Measurements from ENCODE around the gene GRIN2A. TPM values are rescaled to one million over a fixed set of nuclear protein-coding genes. Genes with fewer than 3 reads are reported as not detected.

Gene GRIN2A
- total RNA-seq, 1 donor from 2014 or later, result not detected

GRCh38 chr16:9816644-9817043 lies 365.6 kb downstream of the GRIN2A start:
- Mint-ChIP-seq H3K9me3 (ENCODE audit: low read depth) (no peaks in the 10 kb centered on the region), H3K27ac (ENCODE audit: unreplicated experiment) (no peak overlapping the region), H3K36me3 (ENCODE audit: low read depth) (no peaks in the 10 kb centered on the region), H3K4me3 (ENCODE audit: unreplicated experiment) (no peak overlapping the region), H3K4me1 (ENCODE audit: low read depth) (no peaks in the 10 kb centered on the region), H3K27me3 (ENCODE audit: low read depth) (peaks cover 10% of the 10 kb centered on the region)
- TF ChIP-seq CTCF (IDR thresholded peaks at IDR 0.05), result no peak
- DNase-seq (ENCODE audit: low spot score), result no peak

- Mint-ChIP-seq H3K27ac (ENCODE audit: unreplicated experiment) (no peak overlapping the region), H3K4me1 (ENCODE audit: low read depth) (no peaks in the 10 kb centered on the region), H3K9me3 (ENCODE audit: low read depth) (no peaks in the 10 kb centered on the region), H3K27me3 (ENCODE audit: low read depth) (no peaks in the 10 kb centered on the region), H3K4me3 (ENCODE audit: unreplicated experiment) (no peak overlapping the region), H3K36me3 (ENCODE audit: low read depth) (no peaks in the 10 kb centered on the region)
- no peak for TF ChIP-seq CTCF (IDR thresholded peaks at IDR 0.05)
- DNase-seq (ENCODE audit: low spot score), result no peak
Observed at GRCh38 chr16:9813665-9814064, 368.6 kb downstream of the GRIN2A start.

GRCh38 chr16:9808210-9808609 lies 374.0 kb downstream of the GRIN2A start:
- Mint-ChIP-seq H3K27me3 (ENCODE audit: low read depth) (no peaks in the 10 kb centered on the region), H3K9me3 (ENCODE audit: low read depth) (peaks cover 13% of the 10 kb centered on the region), H3K4me1 (ENCODE audit: low read depth) (no peaks in the 10 kb centered on the region), H3K4me3 (ENCODE audit: unreplicated experiment) (no peak overlapping the region), H3K27ac (ENCODE audit: unreplicated experiment) (no peak overlapping the region), H3K36me3 (ENCODE audit: low read depth) (no peaks in the 10 kb centered on the region)
- no peak for DNase-seq (ENCODE audit: low spot score)
- TF ChIP-seq CTCF (IDR thresholded peaks at IDR 0.05), result no peak

- H3K9me3 Mint-ChIP-seq (ENCODE audit: low read depth), result peaks cover 13% of the 10 kb centered on the region
- no peak overlapping the region for H3K27ac Mint-ChIP-seq (ENCODE audit: unreplicated experiment)
- H3K4me3 Mint-ChIP-seq (ENCODE audit: unreplicated experiment), result no peak overlapping the region
- H3K27me3 Mint-ChIP-seq (ENCODE audit: low read depth), result no peaks in the 10 kb centered on the region
- no peaks in the 10 kb centered on the region for H3K4me1 Mint-ChIP-seq (ENCODE audit: low read depth)
- no peak for TF ChIP-seq CTCF (IDR thresholded peaks at IDR 0.05)
- no peak for DNase-seq (ENCODE audit: low spot score)
- no peaks in the 10 kb centered on the region for H3K36me3 Mint-ChIP-seq (ENCODE audit: low read depth)
Observed at GRCh38 chr16:9807302-9807701, 374.9 kb downstream of the GRIN2A start.

GRCh38 chr16:9805109-9805508 lies 377.1 kb downstream of the GRIN2A start:
- H3K36me3 Mint-ChIP-seq (ENCODE audit: low read depth), result no peaks in the 10 kb centered on the region
- no peak overlapping the region for H3K27ac Mint-ChIP-seq (ENCODE audit: unreplicated experiment)
- peaks cover 23% of the 10 kb centered on the region for H3K9me3 Mint-ChIP-seq (ENCODE audit: low read depth)
- TF ChIP-seq CTCF (IDR thresholded peaks at IDR 0.05), result no peak
- DNase-seq (ENCODE audit: low spot score), result no peak
- no peaks in the 10 kb centered on the region for H3K27me3 Mint-ChIP-seq (ENCODE audit: low read depth)
- no peak overlapping the region for H3K4me3 Mint-ChIP-seq (ENCODE audit: unreplicated experiment)
- H3K4me1 Mint-ChIP-seq (ENCODE audit: low read depth), result no peaks in the 10 kb centered on the region

All from chondrocyte (in vitro differentiated cells).